Measurements from ENCODE around the gene AKAP13. TPM values are rescaled to one million over a fixed set of nuclear protein-coding genes. Genes with fewer than 3 reads are reported as not detected.

Gene AKAP13
- total and polyA plus RNA-seq, 9 donors = 45.3 to 190 (median 98.6) TPM

DNA sequence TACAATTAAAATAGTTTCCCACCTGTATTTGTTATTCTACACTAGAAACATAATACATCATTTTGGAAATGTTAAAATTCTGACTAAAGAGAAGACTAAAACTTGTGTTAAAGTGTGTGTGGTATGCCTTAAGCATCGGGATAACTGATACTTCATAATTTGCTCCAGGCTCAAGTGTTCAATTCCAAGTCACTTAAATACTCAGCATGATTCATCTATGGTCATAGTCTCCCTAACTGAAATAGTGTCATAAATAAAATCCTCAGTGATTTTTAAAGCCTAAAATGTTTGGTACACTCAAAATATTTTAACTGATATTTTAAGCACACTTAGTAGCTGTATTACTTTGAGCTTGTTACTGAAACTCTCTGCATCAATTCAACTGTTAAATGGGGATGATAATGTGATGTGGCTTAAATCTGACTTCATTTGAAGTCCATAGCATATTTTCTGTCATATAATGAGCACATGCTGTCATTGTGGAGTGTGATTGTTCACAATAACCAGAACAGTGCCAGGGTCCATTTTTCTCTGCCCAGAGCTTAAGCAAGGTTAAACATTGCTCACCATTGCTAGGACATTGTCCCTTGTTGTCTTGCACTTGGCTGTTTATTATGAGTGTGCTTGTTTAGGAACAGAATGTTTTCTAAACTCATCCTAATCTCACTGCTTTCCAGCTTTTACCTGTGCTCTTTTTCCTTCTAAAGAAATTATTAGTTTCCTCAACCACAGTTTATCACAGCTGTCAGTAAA, 292.1 kb downstream of the AKAP13 start:
- Histone ChIP-seq H3K27me3 (no peaks in the 10 kb centered on the region), H3K27ac (no peak overlapping the region), H3K36me3 (no peaks in the 10 kb centered on the region), H3K4me1 (ENCODE audit: insufficient read depth) (peaks cover 10% of the 10 kb centered on the region), H3K4me3 (no peak overlapping the region), H3K9me3 (no peaks in the 10 kb centered on the region)
- no peak for DNase-seq
- intact Hi-C loops (cut with DNase I) = no loop called here
- no peak for TF ChIP-seq EP300 (IDR thresholded peaks at IDR 0.05)
- TF ChIP-seq, protein P1, sequence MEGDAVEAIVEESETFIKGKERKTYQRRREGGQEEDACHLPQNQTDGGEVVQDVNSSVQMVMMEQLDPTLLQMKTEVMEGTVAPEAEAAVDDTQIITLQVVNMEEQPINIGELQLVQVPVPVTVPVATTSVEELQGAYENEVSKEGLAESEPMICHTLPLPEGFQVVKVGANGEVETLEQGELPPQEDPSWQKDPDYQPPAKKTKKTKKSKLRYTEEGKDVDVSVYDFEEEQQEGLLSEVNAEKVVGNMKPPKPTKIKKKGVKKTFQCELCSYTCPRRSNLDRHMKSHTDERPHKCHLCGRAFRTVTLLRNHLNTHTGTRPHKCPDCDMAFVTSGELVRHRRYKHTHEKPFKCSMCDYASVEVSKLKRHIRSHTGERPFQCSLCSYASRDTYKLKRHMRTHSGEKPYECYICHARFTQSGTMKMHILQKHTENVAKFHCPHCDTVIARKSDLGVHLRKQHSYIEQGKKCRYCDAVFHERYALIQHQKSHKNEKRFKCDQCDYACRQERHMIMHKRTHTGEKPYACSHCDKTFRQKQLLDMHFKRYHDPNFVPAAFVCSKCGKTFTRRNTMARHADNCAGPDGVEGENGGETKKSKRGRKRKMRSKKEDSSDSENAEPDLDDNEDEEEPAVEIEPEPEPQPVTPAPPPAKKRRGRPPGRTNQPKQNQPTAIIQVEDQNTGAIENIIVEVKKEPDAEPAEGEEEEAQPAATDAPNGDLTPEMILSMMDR (IDR thresholded peaks at IDR 0.05) = no peak
- TF ChIP-seq POLR2A (IDR thresholded peaks at IDR 0.05) = no peak
- 40 to 77% (median 63%) methylated on average over 1 of the region's 1 CpG for WGBS, 3 donors

DNA sequence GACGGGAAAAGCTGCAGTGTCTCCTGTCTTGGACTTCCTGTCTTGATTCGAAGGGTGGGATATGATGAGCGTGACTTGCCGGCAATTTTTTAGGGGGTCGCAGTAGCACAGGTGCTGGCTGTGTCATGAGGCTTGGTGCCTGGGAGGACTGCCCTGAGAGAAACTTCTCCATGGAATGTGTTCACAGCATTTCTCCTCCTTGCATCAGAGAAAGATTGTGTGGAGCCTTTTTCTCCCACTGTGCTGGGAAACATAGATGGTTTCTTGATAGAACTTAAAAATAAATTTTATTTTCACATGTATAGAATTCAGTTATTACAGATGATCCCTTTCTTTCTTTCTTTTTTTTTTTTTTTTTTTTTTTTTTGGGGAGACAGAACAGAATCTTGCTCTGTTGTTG, 292.9 kb downstream of the AKAP13 start:
- intact Hi-C loops (cut with DNase I) = no loop called here
- no peaks in the 10 kb centered on the region for H3K36me3 ChIP-seq

DNA sequence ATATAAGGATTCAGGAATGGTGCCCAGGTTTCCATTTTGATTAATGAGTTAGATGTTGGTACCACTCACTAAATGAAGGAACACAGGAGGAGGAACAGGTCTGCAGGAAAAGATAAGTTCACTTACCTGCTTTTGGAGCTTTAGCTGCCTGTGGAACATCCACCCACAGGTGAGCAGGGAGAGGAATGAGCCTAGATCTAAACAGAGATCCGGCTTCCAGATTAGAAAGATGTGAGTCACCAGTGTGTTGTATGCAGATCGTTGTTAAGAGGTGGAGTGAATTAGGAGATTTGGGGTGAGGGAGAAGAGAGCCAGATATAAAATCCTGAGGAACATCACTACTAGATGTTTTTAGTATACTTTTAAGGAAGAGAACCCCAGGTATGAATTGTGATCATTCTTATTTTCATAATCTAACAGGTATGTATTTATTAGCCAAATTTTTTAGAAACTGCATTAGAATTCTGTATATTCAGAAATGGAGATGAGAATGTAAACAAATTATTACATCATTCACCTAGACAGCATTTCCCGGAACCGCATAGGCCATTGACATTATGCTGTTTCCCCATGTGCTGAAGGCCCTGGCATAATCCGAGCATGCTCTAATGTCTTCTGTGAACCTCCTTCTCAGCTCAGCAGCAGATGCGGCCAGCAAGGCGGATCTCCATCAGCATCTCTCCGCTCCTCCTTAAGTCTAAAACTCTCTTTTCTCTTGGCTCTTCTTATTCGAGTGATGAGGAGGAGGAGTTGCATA, 296.1 kb downstream of the AKAP13 start:
- H3K36me3 ChIP-seq = no peaks in the 10 kb centered on the region
- intact Hi-C loops (cut with DNase I) = loop anchor here in 1 of 4 donors (1.0 kb wide), 1 partner anchor 54 kb away; no protein-coding TSS in a partner anchor
- no peak overlapping the region for H3K27ac ChIP-seq
- H3K9me3 ChIP-seq = no peaks in the 10 kb centered on the region
- TF ChIP-seq POLR2A (IDR thresholded peaks at IDR 0.05) (no peak), EP300 (IDR thresholded peaks at IDR 0.05) (no peak)
- TF ChIP-seq, protein P1 (IDR thresholded peaks at IDR 0.05) = no peak
- no peak for DNase-seq
- no peaks in the 10 kb centered on the region for H3K27me3 ChIP-seq
- peaks cover 6% of the 10 kb centered on the region for H3K4me1 ChIP-seq (ENCODE audit: insufficient read depth)
- H3K4me3 ChIP-seq = no peak overlapping the region
- 86 to 89% (median 88%) methylated on average over 9 of the region's 9 CpGs for WGBS, 3 donors

More for the DNA sequence above, 292.9 kb downstream of the AKAP13 start:
- Histone ChIP-seq H3K27ac (no peak overlapping the region), H3K4me1 (ENCODE audit: insufficient read depth) (peaks cover 10% of the 10 kb centered on the region), H3K4me3 (no peak overlapping the region), H3K27me3 (no peaks in the 10 kb centered on the region), H3K9me3 (no peaks in the 10 kb centered on the region)
- no peak for DNase-seq
- TF ChIP-seq EP300 (IDR thresholded peaks at IDR 0.05) (no peak), POLR2A (IDR thresholded peaks at IDR 0.05) (no peak)
- TF ChIP-seq, protein P1 (IDR thresholded peaks at IDR 0.05) = no peak
- WGBS, 3 donors = 78 to 91% (median 79%) methylated on average over 5 of the region's 5 CpGs

DNA sequence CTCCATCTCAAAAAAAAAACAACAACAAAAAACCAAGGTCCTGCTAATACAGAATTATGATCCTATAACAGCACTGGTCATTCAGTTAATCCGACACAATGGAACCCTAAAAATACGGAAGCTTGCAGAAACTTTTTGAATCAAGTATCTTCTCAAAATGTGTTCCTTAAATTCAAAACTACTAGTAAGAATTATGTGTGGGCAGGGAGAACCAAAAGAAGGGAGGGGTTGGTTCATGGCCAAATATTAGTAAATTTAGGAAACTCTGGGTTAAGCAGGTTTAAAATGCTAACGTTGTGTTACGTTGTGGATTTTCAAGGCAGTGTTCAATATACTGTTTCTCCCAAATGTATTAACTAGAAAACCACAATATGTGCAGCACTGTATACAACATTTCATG, 298.8 kb downstream of the AKAP13 start:
- Histone ChIP-seq H3K9me3 (no peaks in the 10 kb centered on the region), H3K27me3 (no peaks in the 10 kb centered on the region), H3K36me3 (no peaks in the 10 kb centered on the region), H3K4me3 (no peak overlapping the region), H3K4me1 (ENCODE audit: insufficient read depth) (peaks cover under 1% of the 10 kb centered on the region), H3K27ac (no peak overlapping the region)
- intact Hi-C loops (cut with DNase I) = no loop called here
- WGBS, 3 donors = 63 to 77% (median 75%) methylated on average over 4 of the region's 4 CpGs
- no peak for TF ChIP-seq EP300 (IDR thresholded peaks at IDR 0.05)
- no peak for DNase-seq

DNA sequence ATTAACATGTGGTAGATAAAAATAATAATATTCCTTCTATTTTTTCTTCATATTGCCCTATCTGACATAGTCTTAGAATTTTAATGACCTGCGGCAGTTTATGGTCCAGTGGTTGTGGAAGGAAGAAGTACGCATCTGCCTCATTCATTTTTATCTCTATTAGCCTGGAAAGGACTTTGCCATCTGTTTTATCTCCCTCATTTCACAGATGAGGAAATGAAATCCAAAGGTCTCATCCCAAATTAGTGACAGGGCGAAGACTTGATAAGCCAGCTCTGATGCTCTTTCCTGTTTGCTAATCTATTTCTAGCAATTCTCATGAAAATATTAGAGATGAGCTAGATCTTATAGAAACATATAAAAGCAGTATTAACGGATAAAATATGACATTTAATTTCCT, 301.0 kb downstream of the AKAP13 start:
- 86 to 93% (median 89%) methylated on average over 4 of the region's 4 CpGs for WGBS, 3 donors
- Histone ChIP-seq H3K4me3 (no peak overlapping the region), H3K9me3 (no peaks in the 10 kb centered on the region), H3K27me3 (no peaks in the 10 kb centered on the region), H3K27ac (no peak overlapping the region), H3K4me1 (ENCODE audit: insufficient read depth) (peaks cover 4% of the 10 kb centered on the region), H3K36me3 (no peaks in the 10 kb centered on the region)
- TF ChIP-seq EP300 (IDR thresholded peaks at IDR 0.05) (no peak), POLR2A (IDR thresholded peaks at IDR 0.05) (no peak)
- TF ChIP-seq, protein P1 (IDR thresholded peaks at IDR 0.05) = no peak
- DNase-seq = no peak
- intact Hi-C loops (cut with DNase I) = no loop called here

All from ovary (tissue), 9 donors.